Measurements from ENCODE around the gene CEP192. TPM values are rescaled to one million over a fixed set of nuclear protein-coding genes. Genes with fewer than 3 reads are reported as not detected.

CEP192 gene
- total RNA-seq, 4 donors from 2014 or later: 6.8 to 8.3 (median 7.3) TPM

DNA sequence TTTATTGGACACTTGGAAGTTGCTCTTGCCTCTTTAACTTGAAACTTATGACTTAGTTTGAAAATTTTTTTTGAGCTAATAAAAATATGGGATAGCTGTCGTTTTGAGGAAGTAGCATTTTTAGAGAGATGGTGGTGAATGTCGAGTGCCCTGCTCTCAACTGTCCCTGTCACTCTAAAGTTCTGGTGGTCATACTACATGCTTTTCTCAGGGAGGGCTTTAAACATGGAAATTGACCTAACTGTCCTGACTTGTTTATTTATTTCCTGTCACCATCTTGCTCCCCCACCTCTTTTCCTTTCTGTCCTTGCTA lies 16.0 kb downstream of the CEP192 start:
- intact Hi-C loops (cut with DNase I; ENCODE audit: low total_unique reads): no loop called here
- in situ Hi-C loops (cut with MboI; ENCODE audit: low sequenced_read_pairs in 4 of 4): loop anchor here in 1 of 4 donors (25.0 kb wide), 1 partner anchor 95 kb away; no protein-coding TSS in a partner anchor

GRCh38 chr18:13011719-13012118 lies 20.6 kb downstream of the CEP192 start:
- Histone ChIP-seq H3K9me3 (no peaks in the 10 kb centered on the region), H3K4me3 (no peak overlapping the region), H3K4me1 (no peaks in the 10 kb centered on the region), H3K27me3 (no peaks in the 10 kb centered on the region), H3K27ac (no peak overlapping the region), H3K36me3 (peaks cover 3 to 62% of the 10 kb centered on the region in 2 donors)
- intact Hi-C loops (cut with DNase I; ENCODE audit: low total_unique reads) (no loop called here), in situ Hi-C loops (cut with MboI; ENCODE audit: low sequenced_read_pairs in 4 of 4) (loop anchor here in 1 of 4 donors (25.0 kb wide), 1 partner anchor 99 kb away; no protein-coding TSS in a partner anchor)
- ATAC-seq (no peak), DNase-seq (no peak)
- TF ChIP-seq POLR2A (IDR thresholded peaks at IDR 0.05): no peak
- TF ChIP-seq, protein P1, sequence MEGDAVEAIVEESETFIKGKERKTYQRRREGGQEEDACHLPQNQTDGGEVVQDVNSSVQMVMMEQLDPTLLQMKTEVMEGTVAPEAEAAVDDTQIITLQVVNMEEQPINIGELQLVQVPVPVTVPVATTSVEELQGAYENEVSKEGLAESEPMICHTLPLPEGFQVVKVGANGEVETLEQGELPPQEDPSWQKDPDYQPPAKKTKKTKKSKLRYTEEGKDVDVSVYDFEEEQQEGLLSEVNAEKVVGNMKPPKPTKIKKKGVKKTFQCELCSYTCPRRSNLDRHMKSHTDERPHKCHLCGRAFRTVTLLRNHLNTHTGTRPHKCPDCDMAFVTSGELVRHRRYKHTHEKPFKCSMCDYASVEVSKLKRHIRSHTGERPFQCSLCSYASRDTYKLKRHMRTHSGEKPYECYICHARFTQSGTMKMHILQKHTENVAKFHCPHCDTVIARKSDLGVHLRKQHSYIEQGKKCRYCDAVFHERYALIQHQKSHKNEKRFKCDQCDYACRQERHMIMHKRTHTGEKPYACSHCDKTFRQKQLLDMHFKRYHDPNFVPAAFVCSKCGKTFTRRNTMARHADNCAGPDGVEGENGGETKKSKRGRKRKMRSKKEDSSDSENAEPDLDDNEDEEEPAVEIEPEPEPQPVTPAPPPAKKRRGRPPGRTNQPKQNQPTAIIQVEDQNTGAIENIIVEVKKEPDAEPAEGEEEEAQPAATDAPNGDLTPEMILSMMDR (IDR thresholded peaks at IDR 0.05 in 4 of 5, conservative IDR thresholded peaks at IDR 0.05 in 1 of 5): no peak

More for the DNA sequence above, 16.0 kb downstream of the CEP192 start:
- H3K27ac ChIP-seq: no peak overlapping the region
- H3K9me3 ChIP-seq: no peaks in the 10 kb centered on the region
- no peaks in the 10 kb centered on the region for H3K27me3 ChIP-seq
- H3K36me3 ChIP-seq: peaks cover 3 to 38% of the 10 kb centered on the region in 2 donors
- no peak for TF ChIP-seq POLR2A (IDR thresholded peaks at IDR 0.05)
- TF ChIP-seq, protein P1 (IDR thresholded peaks at IDR 0.05 in 4 of 5, conservative IDR thresholded peaks at IDR 0.05 in 1 of 5): no peak
- no peaks in the 10 kb centered on the region for H3K4me1 ChIP-seq
- DNase-seq (no peak), ATAC-seq (no peak)
- no peak overlapping the region for H3K4me3 ChIP-seq

DNA sequence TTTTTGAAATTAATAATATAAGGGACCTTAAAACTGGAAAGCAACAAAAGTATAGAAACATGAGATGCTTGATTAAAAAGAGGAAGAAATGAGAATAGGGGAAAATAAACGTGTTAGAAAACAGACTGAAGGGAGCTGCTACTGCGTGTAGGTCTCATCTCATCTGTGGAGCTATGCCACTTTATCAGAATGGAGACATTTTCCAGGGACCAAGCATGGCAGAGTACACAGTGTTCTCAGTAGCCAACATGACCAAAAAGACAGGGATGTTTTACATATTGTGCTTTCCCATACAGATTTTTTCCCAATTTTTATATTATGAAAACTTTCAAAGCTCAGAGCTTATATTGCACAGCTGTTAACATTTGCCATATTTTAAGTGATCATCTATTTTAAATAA lies 23.1 kb downstream of the CEP192 start:
- intact Hi-C loops (cut with DNase I; ENCODE audit: low total_unique reads) (no loop called here), in situ Hi-C loops (cut with MboI; ENCODE audit: low sequenced_read_pairs in 4 of 4) (loop anchor here in 1 of 4 donors (25.0 kb wide), 1 partner anchor 102 kb away; no protein-coding TSS in a partner anchor)
- H3K27me3 ChIP-seq: no peaks in the 10 kb centered on the region
- H3K4me3 ChIP-seq: no peak overlapping the region
- H3K9me3 ChIP-seq: no peaks in the 10 kb centered on the region
- TF ChIP-seq, protein P1 (IDR thresholded peaks at IDR 0.05 in 4 of 5, conservative IDR thresholded peaks at IDR 0.05 in 1 of 5): no peak
- TF ChIP-seq POLR2A (IDR thresholded peaks at IDR 0.05): no peak
- H3K4me1 ChIP-seq: no peaks in the 10 kb centered on the region
- H3K27ac ChIP-seq: no peak overlapping the region
- ATAC-seq: no peak
- DNase-seq: no peak
- peaks cover 3 to 64% of the 10 kb centered on the region in 2 donors for H3K36me3 ChIP-seq

GRCh38 chr18:13014818-13015217 lies 23.7 kb downstream of the CEP192 start:
- intact Hi-C loops (cut with DNase I; ENCODE audit: low total_unique reads): no loop called here
- no peak for DNase-seq
- in situ Hi-C loops (cut with MboI; ENCODE audit: low sequenced_read_pairs in 4 of 4): loop anchor here in 1 of 4 donors (25.0 kb wide), 1 partner anchor 103 kb away; no protein-coding TSS in a partner anchor
- TF ChIP-seq POLR2A (IDR thresholded peaks at IDR 0.05): no peak
- TF ChIP-seq, protein P1 (IDR thresholded peaks at IDR 0.05 in 4 of 5, conservative IDR thresholded peaks at IDR 0.05 in 1 of 5): no peak
- Histone ChIP-seq H3K27me3 (no peaks in the 10 kb centered on the region), H3K27ac (no peak overlapping the region), H3K36me3 (peaks cover 0 to 64% of the 10 kb centered on the region in 2 donors), H3K9me3 (no peaks in the 10 kb centered on the region), H3K4me1 (no peaks in the 10 kb centered on the region), H3K4me3 (no peak overlapping the region)
- ATAC-seq: no peak

All from gastrocnemius medialis (tissue), 4 donors.